Right renal pelvis (tissue), 4 donors: ENCODE results near the gene CCDC30. TPM values are rescaled to one million over a fixed set of nuclear protein-coding genes. Genes with fewer than 3 reads are reported as not detected.
A peak's percentile ranks its signal among the peaks of the same experiment; 100 is the strongest.
"Not testable (repeated sequence)": the region's sequence is repeated elsewhere in the genome, so short reads cannot be mapped to it uniquely, and the experiment has no call there.

ENCODE experiments used
- DNase-seq, 4 donors: peaks; one replicate each; pipeline ENCODE4 v3.0.0-alpha.2; 2013; ENCODE audit warnings: low read depth in 4 of 4, low spot score in 3 of 4, missing footprints in 1 of 4
- polyA plus RNA-seq, 4 donors: library from polyadenylated mRNA; unstranded; fragments of 120-200 nt; gene quantifications; one replicate each; pipeline ENCODE4 v1.2.1, GENCODE V29; 2013; ENCODE audit not compliant: insufficient read length in 4 of 4

Gene CCDC30
- polyA plus RNA-seq, 4 donors: 15.4 to 19.0 (median 17.1) TPM

GRCh38 chr1:42449256-42449655, 13.8 kb upstream of the CCDC30 start:
- no peak for DNase-seq

GRCh38 chr1:42450061-42450460, 13.0 kb upstream of the CCDC30 start:
- DNase-seq: no peak

- DNase-seq: no peak
Observed at GRCh38 chr1:42453386-42453785, 9.7 kb upstream of the CCDC30 start.

GRCh38 chr1:42454403-42454802, 8.7 kb upstream of the CCDC30 start:
- DNase-seq: no peak

- DNase-seq: peak; percentile 82 to 86 (median 84)
Observed at GRCh38 chr1:42456010-42456753, 6.9 kb upstream of the CCDC30 start, which contains the start of the genes PPCS and ZMYND12. PPCS (plus strand) TSS chr1:42456543; CDS start chr1:42456566, 23 bp downstream. ZMYND12 (minus strand) TSS chr1:42456022; CDS start chr1:42455997, 25 bp downstream.

GRCh38 chr1:42456754-42457089, 6.4 kb upstream of the CCDC30 start:
- DNase-seq: peak in 1 of 4 donors; percentile 31

- DNase-seq: no peak
Observed at GRCh38 chr1:42461196-42461595, 1.9 kb upstream of the CCDC30 start.

GRCh38 chr1:42463921-42464320, 835 bp downstream of the CCDC30 start:
- DNase-seq: peak in 1 of 4 donors; percentile 10

- no peak for DNase-seq
Observed at GRCh38 chr1:42466030-42466429, 2.9 kb downstream of the CCDC30 start.

GRCh38 chr1:42469727-42470126, 6.6 kb downstream of the CCDC30 start:
- no peak for DNase-seq

- no peak for DNase-seq
Observed at GRCh38 chr1:42476605-42477004, 13.5 kb downstream of the CCDC30 start.

- DNase-seq: not testable (repeated sequence)
Observed at GRCh38 chr1:42477354-42477753, 14.3 kb downstream of the CCDC30 start.

GRCh38 chr1:42477775-42478174, 14.7 kb downstream of the CCDC30 start:
- no peak for DNase-seq

- no peak for DNase-seq
Observed at GRCh38 chr1:42479621-42480020, 16.5 kb downstream of the CCDC30 start.

GRCh38 chr1:42480921-42481320, 17.8 kb downstream of the CCDC30 start:
- DNase-seq: no peak

GRCh38 chr1:42482635-42483153, 19.6 kb downstream of the CCDC30 start:
- DNase-seq: no peak

- DNase-seq: no peak
Observed at GRCh38 chr1:42484382-42484781, 21.3 kb downstream of the CCDC30 start.

GRCh38 chr1:42490237-42490636, 27.2 kb downstream of the CCDC30 start:
- no peak for DNase-seq

GRCh38 chr1:42502031-42502430, 38.9 kb downstream of the CCDC30 start:
- not testable (repeated sequence) for DNase-seq

GRCh38 chr1:42504535-42505128, 41.5 kb downstream of the CCDC30 start:
- DNase-seq: no peak

GRCh38 chr1:42506576-42506975, 43.5 kb downstream of the CCDC30 start:
- DNase-seq: no peak

GRCh38 chr1:42511581-42512155, 48.6 kb downstream of the CCDC30 start:
- DNase-seq: not testable (repeated sequence)
